ACHN (cell line): ENCODE measurements around the gene BDH1.
"Not testable (repeated sequence)": the region's sequence is repeated elsewhere in the genome, so short reads cannot be mapped to it uniquely, and the experiment has no call there.

Experiments
- DNase-seq: peaks from one replicate; pipeline ENCODE4 v3.0.0-alpha.2; 2015
- in situ Hi-C: cut with HindIII; loops from 2 replicates; pipeline ENCODE4 v1.10.0; 2017; ENCODE audit warnings: low sequenced_read_pairs, low pct_ligation_motif_present, low pct_unique_long_range_greater_than_20kb

Gene BDH1

DNA sequence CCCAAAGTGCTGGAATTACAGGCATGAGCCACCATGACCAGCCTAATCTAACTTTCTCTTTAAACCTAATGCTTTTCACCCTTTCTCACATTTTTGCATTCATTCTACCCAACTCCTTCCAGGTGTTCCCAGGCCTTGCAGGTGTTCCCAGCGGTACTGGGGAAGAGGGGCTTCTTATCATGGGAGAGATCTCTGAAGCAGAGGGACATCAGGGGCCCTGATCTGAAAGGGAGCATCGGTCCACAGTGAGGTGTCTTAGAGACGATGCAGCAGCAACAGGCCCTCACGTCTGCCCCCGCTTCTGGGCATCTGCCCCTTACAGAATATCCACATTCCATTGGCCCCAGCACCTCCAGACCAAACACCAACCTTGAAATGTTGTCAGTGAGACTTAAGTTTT, 29.0 kb upstream of the BDH1 start:
- DNase-seq: no peak
- in situ Hi-C loops: no loop called here

DNA sequence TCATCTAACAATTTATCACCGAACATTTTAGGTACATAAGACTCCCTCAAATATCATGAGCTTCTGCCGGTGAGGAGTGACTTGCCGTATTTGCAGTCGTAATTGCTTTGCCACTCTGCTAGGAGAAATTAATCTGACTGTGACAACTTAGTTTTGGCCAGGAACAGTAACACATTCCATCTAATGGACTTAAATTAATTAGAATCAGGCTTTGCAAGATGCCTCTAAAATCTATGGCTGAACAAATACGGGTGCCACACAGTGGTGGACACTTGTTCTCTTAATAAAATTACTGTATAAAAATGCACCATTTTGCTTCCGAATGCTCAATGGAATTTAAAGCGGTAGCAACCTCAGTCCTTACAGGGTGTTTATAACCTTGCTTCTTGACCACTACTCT, 27.6 kb upstream of the BDH1 start:
- no peak for DNase-seq
- in situ Hi-C loops: no loop called here

DNA sequence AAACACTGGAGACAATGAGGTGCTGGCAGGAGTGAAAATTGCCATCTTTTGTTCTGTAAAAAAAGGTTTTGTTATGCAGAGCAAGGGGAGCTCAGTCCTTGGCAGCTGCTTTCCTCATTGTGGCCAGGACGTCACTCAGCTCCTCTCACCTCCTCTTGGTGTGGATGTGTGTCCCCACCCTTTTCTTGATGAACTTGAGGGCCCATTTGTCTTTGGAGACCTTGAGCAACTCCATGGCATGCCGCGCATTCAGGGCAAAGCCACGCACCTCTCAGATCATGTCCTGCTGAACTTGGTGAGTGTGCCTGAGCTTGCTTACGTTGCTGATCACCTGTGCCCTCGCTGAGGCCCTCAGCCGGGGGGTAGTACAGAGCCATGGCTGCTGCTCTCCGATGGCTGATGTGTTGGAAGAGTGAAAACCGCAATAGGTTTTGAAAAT, 24.5 kb upstream of the BDH1 start:
- in situ Hi-C loops: no loop called here
- DNase-seq: no peak

DNA sequence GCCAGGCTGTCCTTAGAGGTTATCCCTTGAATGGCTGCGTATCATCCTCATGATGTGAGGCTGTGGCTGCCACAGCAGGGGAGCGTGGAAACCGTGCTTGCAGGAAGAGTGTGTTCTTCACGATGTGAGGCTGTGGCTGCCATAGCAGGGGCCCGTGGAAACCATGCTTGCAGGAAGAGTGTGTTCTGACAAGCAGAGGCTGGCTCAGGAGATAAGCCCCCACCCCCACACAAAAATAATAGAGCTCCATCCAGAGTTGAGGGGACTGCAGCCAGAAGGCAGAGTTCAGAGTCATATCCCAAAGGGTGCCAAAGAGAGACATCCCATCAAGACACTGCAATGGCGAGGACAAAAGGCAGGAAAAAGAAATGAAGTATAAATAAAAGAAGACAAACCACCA, 22.6 kb upstream of the BDH1 start:
- DNase-seq: no peak
- in situ Hi-C loops: no loop called here

DNA sequence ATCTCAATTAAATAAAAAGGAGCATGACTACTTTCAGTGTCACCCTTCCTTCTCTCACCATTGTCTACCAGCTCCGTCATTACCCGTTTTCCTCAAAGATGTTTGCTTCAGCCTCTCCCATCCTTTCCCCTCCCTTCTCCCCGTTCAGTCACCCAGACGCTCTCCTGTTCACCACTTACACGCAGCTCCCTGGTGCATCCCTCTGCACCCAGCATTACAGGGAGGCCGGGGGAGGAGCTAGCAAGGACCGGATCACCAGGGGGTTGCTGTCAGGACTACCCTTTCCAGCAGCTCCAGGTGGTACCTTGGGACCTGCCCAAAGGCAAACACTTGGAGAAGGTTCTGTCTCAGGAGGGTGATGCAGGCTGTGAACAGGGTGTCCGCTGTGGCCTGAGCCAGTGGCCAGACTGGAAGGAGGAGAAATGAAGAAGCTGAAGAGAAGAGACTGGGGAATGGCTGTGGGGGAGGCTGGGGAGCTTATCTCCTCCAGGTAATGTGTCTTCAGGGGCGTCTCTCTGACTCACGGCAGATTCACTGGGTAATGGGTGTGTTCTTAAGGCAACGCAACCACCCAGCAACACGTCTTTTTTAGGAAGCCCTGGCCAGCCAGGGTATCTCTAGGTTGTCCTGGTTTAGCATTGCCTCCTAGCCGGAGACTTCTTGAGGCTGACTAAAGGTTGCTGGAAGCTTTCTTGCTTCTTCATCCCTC, 21.8 kb upstream of the BDH1 start:
- no peak for DNase-seq
- in situ Hi-C loops: no loop called here

DNA sequence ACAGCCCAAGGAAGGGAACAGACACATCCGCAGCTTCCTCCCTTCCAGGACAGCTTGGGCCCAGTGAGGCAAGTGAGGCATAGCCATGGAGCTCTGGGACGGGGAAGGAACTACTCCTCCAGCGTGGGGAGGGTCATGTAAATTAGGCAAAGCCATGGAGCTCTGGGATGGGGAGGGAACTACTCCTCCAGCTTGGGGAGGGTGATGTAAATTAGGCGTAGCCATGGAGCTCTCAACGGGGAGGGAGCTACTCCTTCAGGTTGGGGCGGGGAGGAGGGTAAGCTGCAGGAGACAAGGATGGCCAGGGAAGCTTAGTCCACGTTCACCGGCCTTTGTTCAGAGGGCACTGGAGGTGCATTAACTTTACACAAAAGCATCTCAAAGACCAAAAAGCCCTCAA, 21.1 kb upstream of the BDH1 start:
- in situ Hi-C loops: no loop called here

DNA sequence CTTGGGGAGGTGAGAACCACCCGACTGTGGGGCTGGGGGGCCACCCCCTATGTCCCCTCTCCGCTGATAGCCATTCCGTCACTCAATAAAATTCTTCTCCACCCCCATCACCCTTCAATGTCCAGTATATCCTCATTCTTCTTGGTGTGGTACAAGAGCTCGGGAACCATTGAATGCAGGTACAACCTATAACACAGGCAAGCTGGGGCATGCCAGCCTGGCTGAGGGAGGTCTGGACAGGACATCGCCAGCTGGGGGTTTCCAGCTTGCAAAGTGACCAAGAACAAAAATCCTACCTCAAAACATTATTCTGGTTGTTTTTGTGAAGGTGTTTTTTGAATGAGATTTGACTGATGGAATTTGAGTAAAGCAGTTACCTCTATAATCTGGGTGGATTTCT, 19.6 kb upstream of the BDH1 start:
- no peak for DNase-seq
- in situ Hi-C loops: no loop called here

More for the DNA sequence above, 21.1 kb upstream of the BDH1 start:
- no peak for DNase-seq

DNA sequence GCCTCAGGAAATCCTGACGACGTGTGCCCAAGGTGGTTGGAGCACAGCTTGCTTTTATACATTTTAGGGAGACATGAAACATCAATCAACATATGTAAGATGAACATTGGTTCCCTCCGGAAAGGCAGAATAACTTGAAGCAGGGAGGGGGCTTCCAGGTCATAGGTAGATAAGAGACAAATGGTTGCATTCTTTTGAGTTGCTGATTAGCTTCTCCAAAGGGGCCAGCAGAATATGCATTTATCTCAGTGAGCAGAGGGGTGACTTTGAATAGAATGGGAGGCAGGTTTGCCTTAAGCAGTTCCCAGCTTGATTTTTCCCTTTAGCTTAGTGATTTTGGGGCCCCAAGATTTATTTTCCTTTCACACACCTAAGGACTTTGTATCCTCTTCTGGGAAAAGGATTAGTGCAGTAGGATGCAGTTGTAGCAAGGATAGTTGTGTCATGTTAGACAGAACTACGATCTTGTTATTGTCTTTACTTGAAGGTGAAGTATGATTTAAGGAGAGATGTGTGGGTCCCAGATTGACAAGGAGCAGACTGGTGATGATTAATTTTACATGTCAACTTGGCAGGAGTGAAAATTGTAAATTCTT, 18.7 kb upstream of the BDH1 start:
- in situ Hi-C loops, DNase-seq: not testable (repeated sequence)

DNA sequence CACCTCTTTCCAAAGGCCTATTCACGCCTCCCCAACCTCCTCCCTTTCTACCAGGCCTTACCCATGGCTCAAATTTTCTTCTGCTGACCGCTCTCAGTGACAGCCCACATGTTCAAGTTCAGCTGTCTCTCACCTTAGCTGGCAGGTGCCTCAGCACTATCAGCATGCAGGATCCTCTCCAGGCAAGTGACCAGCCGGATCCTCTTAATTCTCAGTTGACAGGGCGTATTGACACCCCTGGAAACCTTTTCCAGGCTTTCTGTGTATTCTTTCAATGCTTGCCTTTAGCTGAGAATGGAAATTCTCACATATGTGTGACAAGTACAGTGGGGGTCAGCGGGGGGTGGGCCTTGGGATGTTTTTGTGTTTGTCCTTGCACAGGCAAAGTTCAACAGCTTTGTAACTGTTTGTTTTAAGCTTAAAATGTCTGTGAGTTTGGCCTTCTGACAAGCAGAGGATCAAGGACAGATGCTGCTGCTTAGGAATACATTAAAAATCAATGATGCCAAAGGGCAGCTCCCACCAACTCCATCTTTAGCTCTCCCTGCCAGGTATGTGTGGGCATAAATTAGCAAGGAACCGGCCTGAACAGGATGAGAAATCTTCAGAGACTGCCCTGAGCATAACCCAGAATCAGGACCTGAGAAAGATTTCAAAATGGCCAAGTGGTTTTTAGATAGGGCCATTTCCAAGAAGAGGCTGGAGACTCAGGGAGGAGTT, 17.4 kb upstream of the BDH1 start:
- DNase-seq: no peak
- in situ Hi-C loops: no loop called here

DNA sequence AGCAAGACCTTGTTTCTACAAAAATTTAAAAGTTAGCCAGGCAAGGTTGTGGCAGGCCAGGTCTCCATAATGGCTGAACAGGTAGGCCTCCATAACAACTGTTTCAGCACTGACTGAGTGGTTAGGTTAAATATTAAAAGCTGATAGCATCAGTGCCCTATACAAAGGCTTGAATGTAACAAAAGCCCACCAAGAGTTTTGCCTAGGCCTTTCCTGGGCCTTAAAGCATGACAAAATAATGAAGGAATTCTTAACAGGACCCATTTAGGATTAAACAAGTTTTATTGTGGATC, 16.1 kb upstream of the BDH1 start:
- DNase-seq, in situ Hi-C loops: not testable (repeated sequence)

DNA sequence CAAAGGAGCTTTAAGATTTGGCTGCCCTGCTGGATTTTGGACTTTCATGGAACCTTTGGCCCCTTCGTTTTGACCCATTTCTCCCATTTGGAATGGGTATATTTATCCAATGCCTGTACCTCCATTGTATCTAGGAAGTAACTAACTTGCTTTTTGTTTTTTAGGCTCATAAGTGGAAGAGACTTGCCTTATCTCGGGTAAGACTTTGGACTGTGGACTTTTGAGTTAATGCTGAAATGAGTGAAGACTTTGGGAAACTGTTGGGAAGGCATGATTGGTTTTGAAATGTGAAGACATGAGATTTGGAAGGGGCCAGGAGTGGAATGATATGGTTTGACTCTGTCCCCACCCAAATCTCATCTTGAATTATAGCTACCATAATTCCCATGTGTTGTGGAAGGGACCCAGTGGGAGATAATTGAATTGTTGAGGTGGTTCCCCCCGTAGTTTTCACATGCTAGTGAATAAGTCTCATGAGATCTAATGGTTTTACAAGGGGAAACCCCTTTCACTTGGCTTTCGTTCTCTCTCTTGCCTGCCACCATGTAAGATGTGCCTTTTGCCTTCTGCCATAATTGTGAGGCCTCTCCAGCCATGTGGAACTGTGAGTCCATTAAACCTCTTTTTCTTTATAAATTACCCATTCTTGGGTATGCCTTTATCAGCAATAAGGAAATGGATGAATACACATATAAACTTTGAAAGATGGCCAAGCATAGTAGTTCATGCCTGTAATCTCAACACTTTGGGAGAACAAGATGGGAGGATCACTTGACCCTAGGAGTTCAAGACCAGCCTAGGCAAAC, 15.5 kb upstream of the BDH1 start:
- DNase-seq, in situ Hi-C loops: not testable (repeated sequence)

DNA sequence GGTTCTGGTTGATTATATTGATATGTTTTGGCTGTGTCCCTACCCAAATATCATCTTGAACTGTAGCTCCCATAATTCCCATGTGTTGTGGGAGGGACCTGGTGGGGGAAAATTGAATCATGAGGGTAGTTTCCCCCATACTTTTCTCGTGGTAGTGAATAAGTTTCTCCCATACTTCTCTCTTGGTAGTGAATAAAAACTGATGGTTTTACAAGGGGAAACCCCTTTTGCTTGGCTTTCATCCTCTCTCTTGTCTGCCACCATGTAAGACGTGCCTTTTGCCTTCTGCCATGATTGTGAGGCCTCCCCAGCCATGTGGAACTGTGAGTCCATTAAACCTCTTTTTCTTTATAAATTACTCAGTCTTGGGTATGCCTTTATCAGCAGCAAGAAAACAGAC, 13.7 kb upstream of the BDH1 start:
- in situ Hi-C loops, DNase-seq: not testable (repeated sequence)

DNA sequence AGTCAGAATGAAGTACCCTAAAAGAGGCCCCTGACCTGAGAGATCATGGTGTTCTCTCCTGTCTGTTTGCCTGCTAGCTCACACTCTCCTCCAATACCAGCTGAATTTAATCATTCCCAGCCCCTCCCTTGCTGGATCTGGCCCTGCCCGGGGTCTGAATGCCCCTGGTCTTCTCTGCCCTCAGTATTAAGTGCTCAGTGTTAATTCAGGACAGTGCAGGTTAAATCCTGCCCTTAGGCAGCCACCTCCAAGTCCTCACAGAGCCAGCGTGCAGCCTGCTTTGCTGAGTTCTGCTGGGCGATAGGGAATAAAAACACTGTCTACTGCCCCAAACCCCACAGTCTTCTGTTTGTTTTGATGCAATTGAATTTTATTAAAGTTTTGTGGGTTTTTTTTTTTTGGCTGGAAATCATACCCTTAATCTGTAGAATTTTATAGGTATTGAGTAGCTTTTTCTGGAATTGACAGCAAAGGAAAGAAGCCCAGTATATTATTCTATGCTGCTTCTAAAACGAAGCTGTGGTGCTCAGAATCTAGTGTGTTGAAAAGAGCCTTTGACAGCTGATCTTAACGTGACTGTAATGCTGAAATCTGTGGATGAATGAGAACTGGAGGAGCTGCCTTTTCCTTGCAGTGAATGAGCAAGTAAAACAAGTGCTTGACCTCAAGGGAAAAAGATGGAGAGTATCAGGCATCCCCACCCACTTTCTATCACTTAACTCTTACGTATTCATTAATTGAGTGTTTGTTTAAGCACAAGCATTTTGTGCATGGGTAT, 12.3 kb upstream of the BDH1 start:
- no peak for DNase-seq
- in situ Hi-C loops: no loop called here

DNA sequence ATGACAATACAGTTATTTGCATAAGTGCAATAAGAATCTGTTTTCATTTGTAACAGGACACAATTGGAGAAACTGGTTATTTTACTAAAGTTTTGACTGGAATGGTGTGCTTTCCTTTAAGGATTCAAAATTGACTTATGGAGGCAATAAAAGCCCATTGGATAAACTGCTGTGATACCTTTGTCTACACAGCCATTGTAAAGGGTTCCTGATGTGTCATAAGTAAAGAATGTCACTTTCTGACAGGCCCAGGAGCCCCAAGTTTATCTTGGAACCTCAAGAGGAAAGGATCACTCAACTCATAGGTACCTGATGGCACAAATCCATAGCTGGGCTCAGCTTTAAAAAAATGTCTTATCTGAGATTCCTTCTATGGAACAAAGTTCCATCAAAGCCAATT, 10.4 kb upstream of the BDH1 start:
- DNase-seq, in situ Hi-C loops: not testable (repeated sequence)

DNA sequence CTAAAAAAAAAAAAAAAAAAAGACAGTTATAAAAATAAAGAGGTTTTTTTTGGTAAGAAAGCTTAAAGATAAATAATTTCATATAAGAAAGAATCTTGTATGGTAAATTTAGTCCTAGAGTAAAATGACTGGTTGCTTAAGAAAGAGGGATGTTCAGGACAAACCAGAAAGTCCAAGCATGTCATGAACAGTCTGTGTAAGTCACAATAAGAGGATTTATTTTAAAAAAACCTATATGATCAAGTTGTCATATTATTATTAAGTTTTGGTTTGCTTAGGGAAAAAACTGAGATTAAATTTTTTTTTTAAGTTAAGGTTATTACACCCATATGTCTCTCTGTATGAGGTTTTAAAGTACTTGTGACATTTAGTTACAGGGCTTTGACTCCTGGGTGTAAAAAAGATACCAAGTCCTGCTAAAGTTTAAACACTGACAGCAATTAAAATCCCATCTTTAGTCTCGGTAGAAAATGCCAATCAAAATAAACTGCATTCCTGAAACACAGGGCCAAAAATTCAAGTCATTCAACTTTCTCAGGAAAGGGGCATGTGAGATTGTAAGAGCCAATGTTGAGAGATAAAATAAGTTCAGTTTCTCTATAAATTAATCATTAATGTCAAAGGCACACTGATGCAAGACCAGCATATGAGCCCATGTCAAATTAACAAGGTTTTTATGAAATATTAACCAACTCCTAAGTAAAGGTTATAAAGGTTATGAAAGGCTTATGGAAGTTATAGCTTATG, 8.5 kb upstream of the BDH1 start:
- in situ Hi-C loops: no loop called here
- peak; percentile 11 for DNase-seq

DNA sequence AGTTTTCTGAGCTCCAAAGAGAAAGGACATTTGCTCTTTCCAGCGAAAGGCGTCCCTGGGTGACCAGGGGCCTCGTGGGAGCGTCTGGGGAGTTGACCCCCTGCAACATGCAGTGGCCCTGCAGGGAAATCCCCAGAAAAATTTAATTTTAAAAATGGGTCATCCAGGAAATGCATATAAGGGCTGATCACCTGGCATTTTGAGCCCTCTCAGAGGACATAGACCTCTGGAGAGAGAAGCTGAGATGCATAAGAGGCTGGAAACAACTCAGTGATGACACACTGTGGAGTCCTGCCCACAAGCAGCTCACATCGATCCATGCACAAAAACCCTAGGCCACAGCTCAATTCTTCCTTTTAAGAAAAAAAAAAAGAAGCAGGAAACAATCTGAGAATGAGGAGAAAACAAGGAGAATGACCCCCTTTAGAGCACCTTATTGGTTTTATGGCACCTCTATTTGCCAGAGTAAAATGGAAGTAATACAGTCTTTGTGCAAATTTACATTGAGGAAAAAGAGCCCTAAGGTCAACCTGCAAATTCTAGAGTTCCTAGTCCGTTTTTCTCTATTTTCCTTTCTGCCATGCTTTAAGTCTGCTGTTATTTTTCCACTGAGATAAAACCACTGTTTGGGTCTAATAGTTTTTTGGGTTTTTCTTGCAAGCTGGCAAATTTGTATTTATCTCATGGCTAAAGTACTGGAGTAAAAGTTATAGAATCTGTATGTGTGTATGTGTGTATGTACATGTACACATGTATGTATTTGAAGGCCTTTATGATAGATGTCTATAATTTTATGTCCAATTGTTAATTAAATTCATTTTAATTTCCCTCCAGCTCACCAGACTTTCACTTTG, 6.9 kb upstream of the BDH1 start:
- DNase-seq: no peak
- in situ Hi-C loops: no loop called here

DNA sequence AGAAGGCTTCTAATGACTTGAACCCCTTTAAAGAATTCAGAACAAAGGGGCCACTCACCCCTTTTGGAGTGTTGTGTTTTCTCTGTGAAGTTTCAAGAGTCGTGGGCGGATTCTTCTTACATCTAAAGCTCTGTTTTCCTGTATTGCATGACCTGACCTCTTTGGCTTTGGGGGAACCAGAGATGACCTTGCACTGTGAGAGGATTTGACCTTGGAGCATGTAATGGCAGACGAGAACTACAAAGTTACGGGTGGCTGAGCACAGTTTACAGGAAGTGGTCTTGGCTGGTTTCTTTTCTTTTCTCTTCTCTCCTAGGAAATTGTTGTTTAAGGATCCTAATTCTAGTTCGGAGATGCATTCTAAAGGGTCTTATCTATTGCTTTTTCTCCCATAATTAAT, 6.2 kb upstream of the BDH1 start:
- DNase-seq: no peak
- in situ Hi-C loops: no loop called here
